Progenitor cell of endocrine pancreas (in vitro differentiated cells): ENCODE measurements around the gene RAB11FIP3. TPM values are rescaled to one million over a fixed set of nuclear protein-coding genes. Genes with fewer than 3 reads are reported as not detected.

Source experiments
- DNase-seq: peaks from one replicate; pipeline ENCODE4 v3.0.0; 2021; ENCODE audit warnings: low spot score; ENCODE audit not compliant: unreplicated experiment
- H3K27ac Mint-ChIP-seq: 2 replicates; pipeline ENCODE4 v1.8.0; 2021; ENCODE audit warnings: mild to moderate bottlenecking, moderate library complexity, mixed read lengths
- H3K27me3 Mint-ChIP-seq: 2 replicates; pipeline ENCODE4 v1.8.0; 2021; ENCODE audit warnings: mixed read lengths
- H3K36me3 Mint-ChIP-seq: 2 replicates; pipeline ENCODE4 v1.8.0; 2022; ENCODE audit warnings: mixed read lengths; ENCODE audit not compliant: insufficient read depth
- H3K4me1 Mint-ChIP-seq: 2 replicates; pipeline ENCODE4 v1.8.0; 2021; ENCODE audit warnings: low read depth, mixed read lengths
- H3K4me3 Mint-ChIP-seq: 2 replicates; pipeline ENCODE4 v1.8.0; 2021; ENCODE audit warnings: low read depth, mild to moderate bottlenecking, moderate library complexity, mixed read lengths
- H3K9me3 Mint-ChIP-seq: 2 replicates; pipeline ENCODE4 v1.8.0; 2021; ENCODE audit warnings: low read depth, mixed read lengths
- total RNA-seq: library from RNA; stranded (reverse); gene quantifications from 2 replicates; pipeline ENCODE4 v1.2.1, GENCODE V29; 2021
- TF ChIP-seq, protein P1 (sequence below): fragments of 200-600 bp; sonication (generic); IDR thresholded peaks from one replicate; pipeline ENCODE4 v1.5.0; 2021; ENCODE audit warnings: antibody characterized with exemption, mild to moderate bottlenecking; ENCODE audit not compliant: unreplicated experiment

RAB11FIP3 gene
- total RNA-seq, 1 donor from 2014 or later = 97.9 TPM

DNA sequence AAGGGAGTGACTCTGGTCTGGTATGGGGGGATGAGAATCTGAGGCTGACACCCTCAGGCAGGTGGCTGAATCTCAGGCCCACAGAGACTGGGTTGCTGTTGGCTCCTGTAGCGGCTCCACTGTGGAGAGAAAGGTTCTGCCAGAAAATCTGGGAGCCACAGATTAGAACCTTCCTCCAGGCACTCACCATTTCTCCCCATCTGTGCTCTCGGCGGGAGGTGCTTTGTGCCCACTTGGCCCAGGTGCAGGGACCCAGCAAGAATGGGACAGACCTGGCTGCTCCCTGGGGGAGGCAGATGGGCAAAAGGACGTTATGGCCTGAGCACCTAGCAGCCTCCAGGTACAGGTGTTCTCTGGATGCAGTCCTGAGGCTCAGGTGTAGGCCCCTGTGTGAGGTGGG lies 20.1 kb downstream of the RAB11FIP3 start:
- TF ChIP-seq, protein P1, sequence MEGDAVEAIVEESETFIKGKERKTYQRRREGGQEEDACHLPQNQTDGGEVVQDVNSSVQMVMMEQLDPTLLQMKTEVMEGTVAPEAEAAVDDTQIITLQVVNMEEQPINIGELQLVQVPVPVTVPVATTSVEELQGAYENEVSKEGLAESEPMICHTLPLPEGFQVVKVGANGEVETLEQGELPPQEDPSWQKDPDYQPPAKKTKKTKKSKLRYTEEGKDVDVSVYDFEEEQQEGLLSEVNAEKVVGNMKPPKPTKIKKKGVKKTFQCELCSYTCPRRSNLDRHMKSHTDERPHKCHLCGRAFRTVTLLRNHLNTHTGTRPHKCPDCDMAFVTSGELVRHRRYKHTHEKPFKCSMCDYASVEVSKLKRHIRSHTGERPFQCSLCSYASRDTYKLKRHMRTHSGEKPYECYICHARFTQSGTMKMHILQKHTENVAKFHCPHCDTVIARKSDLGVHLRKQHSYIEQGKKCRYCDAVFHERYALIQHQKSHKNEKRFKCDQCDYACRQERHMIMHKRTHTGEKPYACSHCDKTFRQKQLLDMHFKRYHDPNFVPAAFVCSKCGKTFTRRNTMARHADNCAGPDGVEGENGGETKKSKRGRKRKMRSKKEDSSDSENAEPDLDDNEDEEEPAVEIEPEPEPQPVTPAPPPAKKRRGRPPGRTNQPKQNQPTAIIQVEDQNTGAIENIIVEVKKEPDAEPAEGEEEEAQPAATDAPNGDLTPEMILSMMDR = no peak
- no peak overlapping the region for H3K27ac Mint-ChIP-seq
- H3K4me1 Mint-ChIP-seq = peaks cover 2% of the 10 kb centered on the region
- no peak overlapping the region for H3K4me3 Mint-ChIP-seq
- H3K36me3 Mint-ChIP-seq = peaks cover 6% of the 10 kb centered on the region
- H3K9me3 Mint-ChIP-seq = no peaks in the 10 kb centered on the region
- no peaks in the 10 kb centered on the region for H3K27me3 Mint-ChIP-seq
- no peak for DNase-seq

DNA sequence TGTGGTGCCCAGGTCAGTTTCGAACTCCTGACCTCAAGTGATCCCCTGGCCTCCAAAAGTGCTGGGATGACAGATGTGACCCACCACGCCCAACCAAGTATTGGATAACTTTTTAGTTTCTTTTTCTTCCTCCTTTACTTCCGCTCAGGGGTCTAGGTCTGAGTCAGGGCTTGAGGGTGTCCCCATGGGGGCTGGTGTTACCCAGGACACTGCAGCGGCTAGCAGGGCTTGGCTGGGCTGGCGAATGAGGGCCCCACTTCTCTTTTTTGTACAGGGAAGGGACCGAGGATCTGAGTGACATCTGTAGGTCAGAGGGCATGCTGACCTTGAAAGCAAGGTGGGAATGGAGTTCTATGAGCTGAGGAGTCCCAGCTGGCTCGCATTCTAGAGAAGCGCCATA lies 24.9 kb downstream of the RAB11FIP3 start:
- TF ChIP-seq, protein P1 = no peak
- H3K4me3 Mint-ChIP-seq = no peak overlapping the region
- H3K27ac Mint-ChIP-seq = no peak overlapping the region

DNA sequence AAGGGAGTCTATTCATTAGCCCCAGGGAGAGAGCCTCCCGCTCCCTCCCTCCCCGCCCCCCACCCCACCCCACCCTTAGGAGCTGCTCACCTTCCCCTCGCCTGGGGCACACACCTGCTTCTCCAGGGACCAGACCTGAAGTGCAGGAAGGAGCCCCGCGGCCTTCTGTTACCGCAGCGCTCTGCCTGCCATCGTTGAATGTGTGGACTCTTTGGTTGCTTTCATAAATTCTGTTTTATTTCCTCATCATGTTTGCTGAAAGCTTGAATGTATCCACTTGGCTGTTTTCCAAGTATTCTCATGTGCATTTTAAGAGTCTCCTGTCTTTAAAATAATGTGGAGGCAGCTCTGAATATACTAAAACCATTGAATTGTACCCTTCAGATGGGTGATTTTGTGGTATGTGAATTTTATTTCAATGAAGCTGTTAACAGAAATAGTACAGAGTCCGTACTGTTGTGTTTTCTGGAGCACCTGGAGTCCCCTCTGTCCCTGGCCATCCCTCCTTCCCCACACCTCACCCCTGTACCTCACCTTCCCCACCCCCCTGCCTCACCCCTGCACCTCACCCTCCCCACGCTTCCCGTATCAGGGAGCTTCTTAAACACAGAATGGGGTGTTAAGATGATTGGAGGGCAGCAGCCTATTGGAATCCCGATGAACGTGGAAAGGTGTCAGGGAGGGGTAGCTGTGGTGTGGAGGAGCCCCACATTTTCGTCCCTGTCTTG lies 25.5 kb downstream of the RAB11FIP3 start:
- Mint-ChIP-seq H3K4me1 (peaks cover 6% of the 10 kb centered on the region), H3K27me3 (no peaks in the 10 kb centered on the region), H3K36me3 (peaks cover 2% of the 10 kb centered on the region), H3K27ac (peak overlapping the region; percentile 71), H3K9me3 (no peaks in the 10 kb centered on the region), H3K4me3 (no peak overlapping the region)
- TF ChIP-seq, protein P1 = no peak
- no peak for DNase-seq

More for the DNA sequence above, 24.9 kb downstream of the RAB11FIP3 start:
- peaks cover 6% of the 10 kb centered on the region for H3K4me1 Mint-ChIP-seq
- H3K36me3 Mint-ChIP-seq = peaks cover 2% of the 10 kb centered on the region
- no peaks in the 10 kb centered on the region for H3K9me3 Mint-ChIP-seq
- no peaks in the 10 kb centered on the region for H3K27me3 Mint-ChIP-seq
- no peak for DNase-seq

DNA sequence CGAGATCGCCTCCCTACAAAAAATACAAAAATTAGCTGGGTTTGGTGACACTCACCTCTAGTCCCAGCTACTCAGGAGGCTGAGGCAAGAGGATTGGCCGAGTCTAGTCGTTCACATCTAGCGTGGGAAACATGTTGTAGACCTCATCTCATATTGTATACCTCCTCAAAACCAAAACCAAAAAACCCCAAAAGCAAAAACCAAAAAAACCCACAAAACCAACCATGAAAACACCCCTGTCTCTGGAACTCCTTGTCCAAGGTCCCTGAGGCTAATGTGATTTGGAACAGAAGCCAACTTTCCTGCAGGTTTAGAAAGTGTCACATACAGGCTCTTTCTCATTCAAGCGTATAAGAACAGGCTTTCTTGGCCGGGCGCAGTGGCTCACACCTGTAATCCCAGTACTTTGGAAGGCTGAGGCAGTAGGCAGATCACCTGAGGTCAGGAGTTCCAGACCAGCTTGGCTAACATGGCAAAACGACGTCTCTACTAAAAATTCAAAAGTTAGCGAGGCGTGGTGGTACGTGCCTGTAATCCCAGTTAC lies 29.0 kb downstream of the RAB11FIP3 start:
- Mint-ChIP-seq H3K36me3 (peaks cover 1% of the 10 kb centered on the region), H3K4me3 (no peak overlapping the region), H3K27me3 (no peaks in the 10 kb centered on the region), H3K9me3 (no peaks in the 10 kb centered on the region), H3K27ac (peak overlapping the region; percentile 42), H3K4me1 (peaks cover 20% of the 10 kb centered on the region)
- TF ChIP-seq, protein P1 = no peak
- no peak for DNase-seq

DNA sequence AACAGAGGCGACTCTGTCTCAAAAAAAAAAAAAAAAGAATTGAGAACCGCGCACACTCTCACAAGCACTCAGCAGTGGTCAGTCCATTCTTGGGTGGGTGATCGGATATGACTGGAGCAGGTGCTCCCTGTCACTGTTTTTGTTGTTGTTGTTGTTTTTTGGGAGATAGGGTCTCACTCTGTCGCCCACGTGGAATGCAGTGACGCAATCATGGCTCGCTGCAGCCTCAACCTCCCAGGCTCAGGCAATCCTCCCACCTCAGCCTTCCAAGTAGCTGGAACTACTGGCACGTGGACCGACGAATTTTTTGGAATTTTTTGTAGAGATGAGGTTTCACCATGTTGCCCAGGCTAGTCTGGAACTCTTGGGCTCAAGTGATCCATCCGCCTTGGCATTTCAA lies 30.0 kb downstream of the RAB11FIP3 start:
- H3K36me3 Mint-ChIP-seq = peaks cover 1% of the 10 kb centered on the region

More for the DNA sequence above, 30.0 kb downstream of the RAB11FIP3 start:
- no peak overlapping the region for H3K27ac Mint-ChIP-seq
- no peaks in the 10 kb centered on the region for H3K9me3 Mint-ChIP-seq
- peaks cover 19% of the 10 kb centered on the region for H3K4me1 Mint-ChIP-seq
- no peak for DNase-seq
- TF ChIP-seq, protein P1 = no peak
- H3K27me3 Mint-ChIP-seq = no peaks in the 10 kb centered on the region
- H3K4me3 Mint-ChIP-seq = no peak overlapping the region
